GM19467 (cell line): ENCODE data around the gene LRIG1.
A peak's percentile ranks its signal among the peaks of the same experiment; 100 is the strongest.

Experiments
- ATAC-seq: cut with Tn5 transposase; IDR thresholded peaks from one replicate; pipeline ENCODE4 v1.9.1; 2021; ENCODE audit warnings: mild to moderate bottlenecking, moderate library complexity; ENCODE audit not compliant: unreplicated experiment

The LRIG1 gene

DNA sequence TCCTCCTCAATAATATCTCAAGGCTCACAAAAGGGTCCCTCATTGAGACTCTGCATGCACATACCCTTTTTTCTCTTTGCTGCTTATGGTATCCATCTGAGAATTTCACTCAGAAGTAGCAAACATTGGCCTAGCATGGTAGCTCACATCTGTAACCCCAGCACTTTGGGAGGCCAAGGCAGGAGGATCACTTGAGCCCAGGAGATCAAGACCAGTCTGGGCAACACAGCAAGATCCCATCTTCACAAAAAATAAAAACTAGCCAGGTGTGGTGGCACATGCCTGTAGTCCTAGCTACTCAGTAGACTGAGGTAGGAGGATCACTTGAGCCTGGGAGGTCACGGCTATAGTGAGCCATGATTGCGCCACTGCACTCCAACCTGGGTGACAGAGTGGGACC, 11.7 kb downstream of the LRIG1 start:
- no peak for ATAC-seq

- ATAC-seq: no peak
Observed at GRCh38 chr3:66488492-66488891, 12.3 kb downstream of the LRIG1 start.

GRCh38 chr3:66487465-66487864, 13.4 kb downstream of the LRIG1 start:
- no peak for ATAC-seq

DNA sequence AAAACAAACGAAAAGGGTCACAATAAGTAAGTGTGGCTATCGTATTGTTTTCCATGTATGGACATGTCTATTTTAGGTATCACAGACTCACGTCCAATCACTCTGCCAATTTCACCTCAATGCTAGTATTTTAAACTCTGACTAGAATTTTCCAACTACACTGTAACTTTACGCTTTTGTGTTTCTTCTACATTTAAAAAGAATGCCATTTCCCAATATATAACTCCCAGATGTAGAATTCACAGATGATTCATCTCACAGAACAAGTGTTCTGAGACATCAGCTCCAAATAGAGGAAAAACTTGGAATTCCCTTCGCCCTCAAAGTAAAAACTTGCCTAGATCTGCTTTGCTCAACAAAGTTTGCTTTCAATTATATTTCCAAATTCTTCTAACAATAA, 14.2 kb downstream of the LRIG1 start:
- no peak for ATAC-seq

- no peak for ATAC-seq
Observed at GRCh38 chr3:66486202-66486601, 14.6 kb downstream of the LRIG1 start.

DNA sequence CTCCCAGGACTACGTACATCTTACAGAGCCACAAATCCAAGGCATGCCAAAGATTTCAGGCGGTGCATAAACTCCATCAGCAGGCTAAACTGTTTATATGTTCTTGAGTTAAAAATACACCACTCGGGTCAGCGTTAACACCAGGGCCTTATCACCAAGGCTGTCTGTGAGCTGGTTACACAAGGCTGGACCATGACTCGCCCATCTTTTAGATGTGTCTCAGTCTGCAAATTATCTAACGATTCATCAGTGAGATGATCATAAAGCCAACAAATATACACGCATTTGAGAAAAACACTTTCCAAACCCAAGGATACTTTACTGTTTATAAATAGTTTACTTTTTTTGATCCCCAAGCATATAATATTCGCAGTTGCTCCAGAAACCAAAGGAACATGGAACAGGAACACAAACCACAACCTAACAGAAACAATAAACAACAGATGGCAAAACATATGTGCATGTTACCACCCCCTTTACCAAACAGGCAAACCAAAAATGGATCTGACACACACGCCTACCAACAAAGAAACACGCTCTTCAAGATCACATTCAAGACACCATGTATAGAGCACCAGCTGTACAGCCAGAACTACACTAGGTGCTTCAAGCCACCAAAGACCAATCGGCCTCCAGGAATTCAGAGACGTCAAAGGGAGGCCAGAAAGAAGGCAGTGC, 15.4 kb downstream of the LRIG1 start:
- no peak for ATAC-seq

DNA sequence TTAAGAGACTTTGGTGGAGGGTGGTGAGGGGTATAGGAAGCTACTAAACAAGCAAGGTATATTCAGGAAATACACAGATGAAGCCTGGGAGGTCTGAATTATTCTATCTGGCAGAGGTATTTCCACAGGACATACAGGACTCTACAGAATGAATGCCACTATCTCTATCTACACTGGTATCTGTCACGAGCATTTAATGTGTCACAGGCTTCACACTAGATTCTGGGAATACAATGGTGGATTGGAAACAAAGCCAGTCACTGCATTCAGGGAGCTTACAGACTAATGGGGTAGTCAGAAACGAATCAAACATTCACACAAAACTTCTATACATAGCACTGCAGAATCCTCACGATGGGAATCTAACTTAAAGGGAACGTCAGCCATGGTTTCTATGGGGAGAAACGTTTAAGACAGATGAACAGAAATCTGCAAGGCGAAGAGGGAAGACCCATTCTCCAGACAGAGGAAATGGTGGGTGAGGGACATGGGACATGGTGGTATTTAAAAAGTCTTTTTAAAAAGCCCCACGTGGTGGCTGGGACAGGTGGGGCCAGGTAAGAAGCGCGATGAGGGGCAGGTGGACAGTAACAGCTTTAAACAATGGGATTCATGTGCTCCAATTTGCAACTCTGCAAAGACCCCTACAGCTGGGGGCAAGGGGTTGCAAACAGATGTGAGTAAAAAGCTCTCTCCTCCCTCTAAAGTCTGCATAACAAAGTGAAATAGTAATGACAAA, 16.5 kb downstream of the LRIG1 start:
- no peak for ATAC-seq

- ATAC-seq: no peak
Observed at GRCh38 chr3:66483409-66483906, 17.4 kb downstream of the LRIG1 start.

DNA sequence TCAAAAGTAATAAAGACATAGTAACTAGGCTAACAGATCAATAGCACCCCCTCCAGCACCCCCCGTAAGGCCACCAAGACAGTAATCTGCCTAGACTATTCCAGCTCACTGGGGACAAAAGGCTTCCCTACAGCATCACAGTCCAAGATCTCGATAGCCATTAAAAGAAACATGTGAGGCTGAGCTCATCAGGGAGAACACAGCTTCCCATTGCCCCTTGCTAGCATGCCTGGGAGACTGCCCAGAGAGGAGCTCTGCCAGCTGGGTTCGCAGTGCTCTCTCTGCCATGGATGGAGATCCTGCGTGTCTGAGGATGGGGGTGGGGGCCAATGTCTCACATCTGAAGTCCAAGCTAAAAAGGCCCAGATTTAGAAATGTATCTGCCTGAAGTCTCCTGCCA, 17.8 kb downstream of the LRIG1 start:
- no peak for ATAC-seq

GRCh38 chr3:66482018-66482404, 18.8 kb downstream of the LRIG1 start:
- ATAC-seq: no peak

- peak; percentile 34 for ATAC-seq
Observed at GRCh38 chr3:66481071-66482017, 19.5 kb downstream of the LRIG1 start.

- no peak for ATAC-seq
Observed at GRCh38 chr3:66480666-66481065, 20.2 kb downstream of the LRIG1 start.

GRCh38 chr3:66479532-66479947, 21.3 kb downstream of the LRIG1 start:
- ATAC-seq: no peak

GRCh38 chr3:66478960-66479359, 21.9 kb downstream of the LRIG1 start:
- no peak for ATAC-seq

GRCh38 chr3:66477856-66478255, 23.0 kb downstream of the LRIG1 start:
- ATAC-seq: no peak

DNA sequence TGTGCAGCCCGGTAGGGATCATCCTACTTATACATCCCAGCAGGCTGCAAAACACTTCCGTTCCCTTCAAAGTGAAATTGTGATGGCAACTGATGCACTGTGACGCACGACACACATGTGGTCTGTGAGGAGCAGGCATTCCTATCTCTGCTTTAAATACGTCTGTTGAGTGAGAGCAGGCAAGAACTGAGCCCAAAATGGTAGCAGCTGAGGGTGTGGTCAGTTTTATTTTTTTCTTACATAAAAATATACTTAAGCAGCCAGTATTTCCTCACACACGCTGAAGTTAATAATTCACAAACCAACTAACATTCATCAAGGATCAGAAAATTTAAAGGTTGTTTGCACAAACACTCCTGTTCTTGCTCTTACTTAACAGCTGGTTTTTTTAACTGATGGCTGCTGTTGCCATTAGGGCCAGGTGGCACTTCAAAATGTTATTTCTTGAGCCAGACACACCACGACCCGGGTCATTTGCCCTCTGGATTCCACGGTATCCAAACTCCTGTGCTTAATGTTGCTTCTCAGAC, 23.9 kb downstream of the LRIG1 start:
- no peak for ATAC-seq

DNA sequence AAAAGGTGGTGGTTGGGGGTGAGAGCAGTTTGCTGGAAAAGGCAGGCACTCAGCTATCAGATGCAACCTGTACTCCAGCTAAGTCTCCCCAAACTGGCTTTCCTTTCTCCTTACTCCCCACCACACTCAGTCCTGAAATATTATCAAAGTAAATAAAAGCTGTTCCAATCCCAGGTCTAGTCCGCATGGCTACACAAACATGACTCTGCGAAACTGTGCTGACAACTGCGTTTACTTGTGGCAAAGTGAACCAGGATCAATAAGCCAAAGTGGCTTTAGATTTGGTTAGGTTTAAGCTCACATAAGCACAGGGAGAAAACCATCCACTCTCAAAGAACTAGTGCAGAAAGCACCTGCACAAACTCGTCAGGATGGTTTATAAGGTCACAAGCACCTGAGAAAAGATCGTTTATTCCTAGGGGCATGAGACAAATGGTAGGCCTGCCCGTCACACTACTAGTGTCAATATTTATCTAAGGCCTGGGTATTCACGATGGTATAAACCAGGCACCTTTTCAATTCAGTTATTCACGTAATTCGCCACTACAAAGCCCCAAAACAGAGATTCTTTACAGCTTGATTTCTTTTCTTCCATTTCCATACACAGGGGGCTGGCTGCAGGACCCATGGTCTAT, 25.3 kb downstream of the LRIG1 start:
- ATAC-seq: no peak

- ATAC-seq: no peak
Observed at GRCh38 chr3:66473692-66474091, 27.1 kb downstream of the LRIG1 start.

- no peak for ATAC-seq
Observed at GRCh38 chr3:66473181-66473580, 27.6 kb downstream of the LRIG1 start.

GRCh38 chr3:66472313-66473134, 28.3 kb downstream of the LRIG1 start:
- peak; percentile 57 for ATAC-seq
